Body of pancreas (tissue), 4 donors: ENCODE data around the gene CCDC134.

ENCODE experiments used
- CTCF ChIP-seq, 7 experiments: fragments of 450-650 bp in 4 of 7; fragments of 200-600 bp in 3 of 7; sonication (generic) in 3 of 7; IDR thresholded peaks; one replicate each; pipeline ENCODE4 v1.5.1; 2016 to 2019; ENCODE audit warnings: antibody characterized with exemption in 7 of 7
- POLR2A ChIP-seq, 3 donors: fragments of 450-650 bp; IDR thresholded peaks; one replicate each; pipeline ENCODE4 v1.6.1; 2016; ENCODE audit warnings: antibody characterized with exemption in 3 of 3, mild to moderate bottlenecking in 2 of 3

DNA sequence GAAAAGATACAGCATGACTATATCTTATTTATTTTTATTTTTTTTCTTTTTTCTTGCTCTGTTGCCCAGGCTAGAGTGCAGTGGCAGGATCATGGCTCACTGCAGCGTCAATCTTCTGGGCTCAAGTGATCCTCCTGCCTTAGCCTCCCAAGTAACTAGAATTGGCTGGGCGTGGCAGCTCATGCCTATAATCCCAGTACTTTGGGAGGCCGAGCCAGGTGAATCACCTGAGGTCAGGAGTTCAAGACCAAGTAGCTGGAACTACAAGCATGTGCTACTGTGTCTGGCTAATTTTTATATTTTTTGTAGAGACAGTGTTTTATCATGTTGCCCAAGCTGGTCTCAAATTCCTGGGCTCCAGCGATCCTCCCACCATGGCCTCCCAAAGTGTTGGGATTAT lies 28.3 kb upstream of the CCDC134 start:
- no peak for TF ChIP-seq CTCF (IDR thresholded peaks at IDR 0.05)
- TF ChIP-seq POLR2A (IDR thresholded peaks at IDR 0.05), result no peak
